SK-N-SH (cell line): ENCODE measurements around the gene UNC5B. TPM values are rescaled to one million over a fixed set of nuclear protein-coding genes. Genes with fewer than 3 reads are reported as not detected.

Experiments used
- CTCF ChIA-PET: fragments of 300-600, 350-600 bp; formaldehyde crosslinking; extraction: SDS; loops from one replicate; lab custom pipeline; 2021; lab: Yijun Ruan, JAX
- POLR2A ChIA-PET: fragments of 350-600 bp; sonication (Branson Sonifier 250); formaldehyde crosslinking; extraction: SDS; loops from one replicate; lab custom pipeline; 2020; ENCODE audit warnings: antibody characterized with exemption, inconsistent platforms; lab: Yijun Ruan, JAX
- DNase-seq: peaks from one replicate; pipeline ENCODE4 v3.0.0; 2012
- H2AFZ ChIP-seq: fragments of 200-600 bp; sonication (generic); 2 replicates; pipeline ENCODE4 v1.8.1; 2016; ENCODE audit warnings: antibody characterized with exemption, mild to moderate bottlenecking, low read depth
- H3F3A ChIP-seq: fragments of 200-600 bp; sonication (generic); replicated peaks from 2 replicates; pipeline ENCODE3; 2016; ENCODE audit warnings: antibody characterized with exemption, mild to moderate bottlenecking; ENCODE audit not compliant: insufficient read depth
- H3K27ac ChIP-seq, 2 experiments: fragments of 200-500 bp in 1 of 2; fragments of 200-600 bp in 1 of 2; sonication (Bioruptor generic) in 1 of 2; sonication (generic), shearing (Covaris generic) in 1 of 2; 2 replicates each; pipeline versions ENCODE4 v1.5.1 to v1.6.1; 2014 to 2016; ENCODE audit warnings: low read depth in 2 of 2, inconsistent platforms in 1 of 2, low read length in 1 of 2, mild to moderate bottlenecking in 1 of 2, mixed read lengths in 1 of 2
- H3K27me3 ChIP-seq: fragments of 200-600 bp; sonication (generic), shearing (Covaris generic); 2 replicates; pipeline ENCODE4 v1.6.1; 2016; ENCODE audit warnings: mixed run types; ENCODE audit not compliant: insufficient read depth
- H3K36me3 ChIP-seq, 2 experiments: fragments of 200-500 bp in 1 of 2; fragments of 200-600 bp in 1 of 2; sonication (Bioruptor generic) in 1 of 2; sonication (generic) in 1 of 2; replicated peaks in 1 of 2; 2 replicates each; pipeline versions ENCODE3 to v1.5.1; 2014 to 2016; ENCODE audit warnings: low read length in 1 of 2, mild to moderate bottlenecking in 1 of 2; ENCODE audit not compliant: insufficient read depth in 2 of 2, control insufficient read depth in 1 of 2
- H3K4me1 ChIP-seq, 2 experiments: fragments of 200-500 bp in 1 of 2; fragments of 200-600 bp in 1 of 2; sonication (Bioruptor generic) in 1 of 2; sonication (generic), shearing (Covaris generic) in 1 of 2; 2 replicates each; pipeline versions ENCODE4 v1.5.1 to v1.6.1; 2014 to 2016; ENCODE audit warnings: low read depth in 1 of 2, low read length in 1 of 2, mixed run types in 1 of 2; ENCODE audit not compliant: insufficient read depth in 2 of 2, control insufficient read depth in 1 of 2
- H3K4me2 ChIP-seq: fragments of 200-600 bp; sonication (generic), shearing (Covaris generic); 2 replicates; pipeline ENCODE4 v1.6.1; 2017; ENCODE audit warnings: mixed run types
- H3K4me3 ChIP-seq, 2 experiments: fragments of 200-500 bp in 1 of 2; fragments of 200-600 bp in 1 of 2; sonication (Bioruptor generic) in 1 of 2; sonication (generic), shearing (Covaris generic) in 1 of 2; 2 replicates each; pipeline versions ENCODE4 v1.5.1 to v1.8.1; 2014 to 2016; ENCODE audit warnings: low read depth in 2 of 2, inconsistent platforms in 1 of 2, low read length in 1 of 2, mild to moderate bottlenecking in 1 of 2, mixed read lengths in 1 of 2, moderate library complexity in 1 of 2
- H3K79me2 ChIP-seq: fragments of 200-600 bp; sonication (generic); 2 replicates; pipeline ENCODE4 v1.8.1; 2017; ENCODE audit warnings: mild to moderate bottlenecking; ENCODE audit not compliant: insufficient read depth
- H3K9ac ChIP-seq: fragments of 200-600 bp; sonication (generic); 2 replicates; pipeline ENCODE4 v1.6.1; 2017; ENCODE audit warnings: mixed run types
- H3K9me2 ChIP-seq: fragments of 200-600 bp; sonication (generic); 2 replicates; pipeline ENCODE4 v1.6.1; 2017; ENCODE audit warnings: mixed run types
- H3K9me3 ChIP-seq: fragments of 200-600 bp; sonication (generic); 2 replicates; pipeline ENCODE4 v1.6.1; 2017; ENCODE audit warnings: mixed run types, mild to moderate bottlenecking, moderate library complexity
- H4K20me1 ChIP-seq: fragments of 200-600 bp; sonication (generic); 2 replicates; pipeline ENCODE4 v1.6.1; 2017; ENCODE audit warnings: mild to moderate bottlenecking, mixed run types; ENCODE audit not compliant: insufficient read depth
- EP300 ChIP-seq, 2 experiments: IDR thresholded peaks; 2 replicates each; pipeline versions ENCODE4 v1.4.0 to v1.6.1; 2012; ENCODE audit warnings: borderline replicate concordance in 1 of 2, low read depth in 1 of 2, low read length in 1 of 2
- EZH2phosphoT487 ChIP-seq: fragments of 200-600 bp; sonication (generic); IDR thresholded peaks from 2 replicates; pipeline ENCODE4 v1.6.1; 2017; ENCODE audit warnings: low read depth, mixed run types, mild to moderate bottlenecking, antibody characterized with exemption, moderate library complexity, borderline replicate concordance
- GABPA ChIP-seq: IDR thresholded peaks from 2 replicates; pipeline ENCODE4 v1.4.0; 2012; ENCODE audit warnings: low read depth, mild to moderate bottlenecking
- MAX ChIP-seq: IDR thresholded peaks from 2 replicates; pipeline ENCODE4 v1.4.0; 2012; ENCODE audit warnings: low read depth
- NFIC ChIP-seq: IDR thresholded peaks from 2 replicates; pipeline ENCODE4 v1.4.0; 2012; ENCODE audit warnings: borderline replicate concordance
- NRF1 ChIP-seq: IDR thresholded peaks from 2 replicates; pipeline ENCODE4 v1.6.1; 2012; ENCODE audit warnings: low read depth, mild to moderate bottlenecking, low read length
- RAD21 ChIP-seq: IDR thresholded peaks from 2 replicates; pipeline ENCODE4 v1.6.1; 2012; ENCODE audit warnings: mild to moderate bottlenecking, low read length
- RCOR1 ChIP-seq: fragments of 150-350 bp; IDR thresholded peaks from 2 replicates; pipeline ENCODE4 v1.6.1; 2017; ENCODE audit warnings: antibody characterized with exemption, low read length
- REST ChIP-seq: IDR thresholded peaks from 2 replicates; pipeline ENCODE4 v1.6.1; 2012; ENCODE audit warnings: mild to moderate bottlenecking, low read depth, low read length, moderate library complexity
- SIN3A ChIP-seq: IDR thresholded peaks from 2 replicates; pipeline ENCODE4 v1.6.1; 2012; ENCODE audit warnings: low read depth, mild to moderate bottlenecking, low read length, moderate library complexity, borderline replicate concordance
- SMC3 ChIP-seq: IDR thresholded peaks from 2 replicates; pipeline ENCODE4 v1.6.1; 2012; ENCODE audit warnings: low read depth, low read length, improper control_type of control experiment
- TAF1 ChIP-seq: IDR thresholded peaks from 2 replicates; pipeline ENCODE4 v1.6.1; 2012; ENCODE audit warnings: low read depth, mild to moderate bottlenecking, low read length, moderate library complexity, borderline replicate concordance
- TCF12 ChIP-seq: IDR thresholded peaks from 2 replicates; pipeline ENCODE4 v1.4.0; 2012
- TEAD4 ChIP-seq: IDR thresholded peaks from 2 replicates; pipeline ENCODE4 v1.4.0; 2012; ENCODE audit warnings: mild to moderate bottlenecking, borderline replicate concordance; ENCODE audit not compliant: insufficient read depth
- WGBS: methylation state at CpG from one replicate; pipeline ENCODE4 v1.1.6; 2017; ENCODE audit warnings: low lambda C conversion rate; 5-methylcytosine and 5-hydroxymethylcytosine counted together
- polyA plus RNA-seq, 3 experiments: library from polyadenylated mRNA; depleted of rRNA; stranded (reverse); fragments of >200 nt; gene quantifications; 2 replicates each; pipeline ENCODE4 v1.2.3, GENCODE V29; 2012

Gene UNC5B
- polyA plus RNA-seq, 1 of the 3 experiments (the other 2 are of a cell fraction): 13.8 TPM

- TF ChIP-seq GABPA (no peak), NRF1 (no peak), TEAD4 (no peak), NFIC (no peak), EP300 (IDR thresholded peaks at IDR 0.05; ENCODE audit: borderline replicate concordance in 1 of 2, low read depth in 1 of 2, low read length in 1 of 2) (no peak), SIN3A (no peak)
Measured at GRCh38 chr10:71265201-71265575, 52.8 kb downstream of the UNC5B start (continued).

- CTCF ChIA-PET: interaction anchor here (0.5 to 10.4 kb wide), 7 partner anchors 13 to 362 kb away, joined by 3 to 139 read pairs (median 8); partner anchors contain the start of gene UNC5B
Measured at GRCh38 chr10:71265618-71266146, 53.3 kb downstream of the UNC5B start.

More at GRCh38 chr10:71265618-71266146, 53.3 kb downstream of the UNC5B start:
- 75% methylated on average over 6 of the region's 9 CpGs for WGBS
- Histone ChIP-seq H3K27me3 (no peaks in the 10 kb centered on the region), H3K9ac (peak overlapping the region; percentile 13; the same call in 1 of the 2 replicates), H3F3A (peaks cover 31% of the 10 kb centered on the region), H3K4me3 (no peak overlapping the region), H3K36me3 (no peaks in the 10 kb centered on the region), H3K27ac (peak overlapping the region; percentile 56 to 94), H3K9me3 (no peaks in the 10 kb centered on the region), H3K9me2 (no peaks in the 10 kb centered on the region), H3K4me2 (peak overlapping the region; percentile 37; the same call in 1 of the 2 replicates), H3K79me2 (peaks cover 78% of the 10 kb centered on the region), H3K4me1 (peaks cover 45 to 95% of the 10 kb centered on the region in 2 experiments), H2AFZ (no peak overlapping the region), H4K20me1 (peaks cover 39% of the 10 kb centered on the region; the same call in 1 of the 2 replicates)
- POLR2A ChIA-PET: interaction anchor here (0.9 to 5.8 kb wide), 6 partner anchors 9 to 49 kb away, joined by 3 to 39 read pairs (median 5); no protein-coding TSS in a partner anchor
- TF ChIP-seq TAF1 (no peak), SMC3 (no peak), TEAD4 (no peak), RCOR1 (no peak; the same call in 1 of the 2 replicates), MAX (no peak), REST (no peak), EZH2phosphoT487 (no peak), RAD21 (no peak), TCF12 (no peak)
- DNase-seq: no peak
